ENCODE data around the gene LARP1. TPM values are rescaled to one million over a fixed set of nuclear protein-coding genes. Genes with fewer than 3 reads are reported as not detected.

The LARP1 gene
- total and polyA plus RNA-seq, 2 donors (not counting 1 experiment from before 2014, with no cell fraction given): 59.6 to 150 TPM

DNA sequence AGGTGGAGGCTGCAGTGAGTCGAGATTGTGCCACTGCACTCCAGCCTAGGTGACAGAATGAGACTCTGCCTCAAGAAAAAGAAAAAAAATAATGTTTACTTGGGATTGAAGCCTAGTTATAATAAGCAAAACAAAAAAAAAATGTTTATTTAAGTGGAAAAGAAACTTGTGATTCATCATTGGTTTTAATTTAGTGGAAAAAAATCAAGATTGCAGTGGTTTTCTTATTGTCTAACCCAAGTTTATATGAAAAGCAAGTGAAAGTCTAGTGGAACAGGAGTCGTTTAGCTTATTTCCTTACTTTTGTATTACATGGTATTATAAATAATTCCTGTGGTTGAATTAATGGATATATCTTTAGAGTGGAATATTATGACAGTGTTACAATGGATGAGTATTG, 111.7 kb downstream of the LARP1 start:
- H3K27me3 Mint-ChIP-seq: no peaks in the 10 kb centered on the region
- no peak overlapping the region for H3K4me3 Mint-ChIP-seq
- Histone ChIP-seq H4K20me1 (ENCODE audit: control insufficient read depth, insufficient read depth, low read length, poor library complexity, severe bottlenecking) (peaks cover 73% of the 10 kb centered on the region), H3K79me2 (ENCODE audit: control insufficient read depth, insufficient read depth, low read length) (peaks cover 86% of the 10 kb centered on the region), H3K9me3 (ENCODE audit: control extremely low read depth in 1 of 3, control insufficient read depth in 2 of 3, insufficient read depth in 1 of 3, low read length in 2 of 3) (no peaks in the 10 kb centered on the region), H3K4me1 (ENCODE audit: control insufficient read depth in 2 of 2, insufficient read depth in 2 of 2, low read length in 2 of 2) (peaks cover 21 to 26% of the 10 kb centered on the region in 2 donors), H3K36me3 (replicated peaks in 1 of 2; ENCODE audit: control extremely low read depth in 1 of 2, control insufficient read depth in 1 of 2, extremely low read depth in 1 of 2, insufficient read depth in 2 of 2, low read length in 1 of 2) (peaks cover 14 to 68% of the 10 kb centered on the region in 2 experiments), H3K9ac (ENCODE audit: low read length) (no peak overlapping the region), H2AFZ (ENCODE audit: insufficient read depth, low read depth, low read length, poor library complexity, severe bottlenecking) (no peak overlapping the region), H3K27me3 (replicated peaks in 1 of 4; ENCODE audit: control extremely low read depth in 1 of 4, control insufficient read depth in 3 of 4, insufficient read depth in 4 of 4, low read length in 3 of 4) (no peaks in the 10 kb centered on the region), H3K4me3 (ENCODE audit: control extremely low read depth in 1 of 5, extremely low read depth in 1 of 5, insufficient read depth in 1 of 5, low read depth in 2 of 5, low read length in 4 of 5) (no peak overlapping the region), H3K27ac (ENCODE audit: low read length in 2 of 2) (no peak overlapping the region), H3K4me2 (replicated peaks; ENCODE audit: low read depth, low read length, poor library complexity, severe bottlenecking) (no peak overlapping the region)
- POLR2A ChIA-PET: no interaction called here
- intact Hi-C loops (cut with micrococcal nuclease): no loop called here
- DNase-seq (no peak), ATAC-seq (ENCODE audit: low read depth) (no peak)
- no CpG with 5 or more reads among the region's 2 CpGs for WGBS (ENCODE audit: insufficient coverage)
- peaks cover 28% of the 10 kb centered on the region for H3K4me1 Mint-ChIP-seq
- TF ChIP-seq CTCF (IDR thresholded peaks at IDR 0.05): no peak
- no peak for TF ChIP-seq EZH2 (IDR thresholded peaks at IDR 0.05; ENCODE audit: borderline replicate concordance, insufficient read depth, low read depth, low read length, poor library complexity, severe bottlenecking)
- CTCF ChIA-PET: no interaction called here
- no peaks in the 10 kb centered on the region for H3K9me3 Mint-ChIP-seq (ENCODE audit: insufficient read depth)
- H3K27ac Mint-ChIP-seq: no peak overlapping the region

Small RNA genes within 50 kb of the gene (small RNA-seq; reads per million reads assigned to genes)
- gene MIR378H (ENCODE audit: insufficient read length, low read depth, low replicate concordance) (not detected), gene RF00019 (ENCODE audit: insufficient read length, low read depth, low replicate concordance) (not detected)

Other genes starting within 250 kb of the LARP1 start
- 0.24 TPM in 1 of 2 replicates, not detected in the other for gene FAXDC2, start 95.2 kb downstream of the LARP1 start, total RNA-seq
- 0.07 and 0.29 TPM in 2 replicates for gene FAXDC2, start 95.2 kb downstream of the LARP1 start, polyA plus RNA-seq
- 76.1 and 78.6 TPM in 2 replicates for gene CNOT8, start 103.2 kb downstream of the LARP1 start, total RNA-seq
- 58.5 and 107 TPM in 2 replicates for gene CNOT8, start 103.2 kb downstream of the LARP1 start, polyA plus RNA-seq
- gene GEMIN5, start 182.8 kb downstream of the LARP1 start, total RNA-seq: 15.5 and 17.1 TPM in 2 replicates
- 3.6 and 3.8 TPM in 2 replicates for gene GEMIN5, start 182.8 kb downstream of the LARP1 start, polyA plus RNA-seq
- gene MRPL22, start 185.7 kb downstream of the LARP1 start, total RNA-seq: 21.4 and 32.5 TPM in 2 replicates
- 18.8 and 18.9 TPM in 2 replicates for gene MRPL22, start 185.7 kb downstream of the LARP1 start, polyA plus RNA-seq